Fibroblast of the aortic adventitia (primary cell): ENCODE results near the gene KCNIP1. TPM values are rescaled to one million over a fixed set of nuclear protein-coding genes. Genes with fewer than 3 reads are reported as not detected.
A peak's percentile ranks its signal among the peaks of the same experiment; 100 is the strongest.

ENCODE experiments used
- DNase-seq: peaks from one replicate; pipeline ENCODE4 v3.0.0-alpha.2; 2010; ENCODE audit warnings: low read depth
- H3K4me3 ChIP-seq: 2 replicates; pipeline ENCODE4 v1.5.1; 2011; ENCODE audit warnings: low read depth, mild to moderate bottlenecking, control low read depth, low read length, moderate library complexity
- total RNA-seq: library from RNA; depleted of rRNA; stranded (reverse); fragments of >200 nt; gene quantifications from 2 replicates; pipeline ENCODE4 v1.2.3, GENCODE V29; 2012; ENCODE audit warnings: low replicate concordance
- TF ChIP-seq, protein P1 (sequence below): IDR thresholded peaks from 2 replicates; pipeline ENCODE4 v1.5.1; 2011; ENCODE audit warnings: mild to moderate bottlenecking, low read length, control low read depth, inconsistent platforms; ENCODE audit not compliant: insufficient read depth

KCNIP1 gene
- total RNA-seq, 1 donor, result not detected

DNA sequence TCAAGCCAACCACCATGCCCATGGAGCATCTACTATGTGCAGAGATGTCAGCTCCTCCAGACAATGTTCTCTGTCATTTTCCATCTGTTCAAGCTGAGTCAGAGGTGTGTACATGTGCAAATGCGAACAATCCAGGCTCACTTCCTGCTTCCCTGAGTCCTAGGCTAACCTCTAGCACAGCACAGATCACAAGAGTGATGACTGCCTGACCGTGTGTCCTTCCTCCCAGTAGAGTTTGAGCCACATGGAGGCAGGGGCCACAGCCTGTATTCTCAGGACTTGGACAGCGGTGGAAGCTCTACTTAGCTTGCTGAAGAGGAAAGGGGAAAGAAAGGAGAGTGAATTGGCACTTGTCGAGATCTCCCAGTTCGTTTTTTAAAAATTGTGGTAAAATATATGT, 87.2 kb downstream of the KCNIP1 start:
- DNase-seq, result no peak
- H3K4me3 ChIP-seq, result no peak overlapping the region
- TF ChIP-seq, protein P1, sequence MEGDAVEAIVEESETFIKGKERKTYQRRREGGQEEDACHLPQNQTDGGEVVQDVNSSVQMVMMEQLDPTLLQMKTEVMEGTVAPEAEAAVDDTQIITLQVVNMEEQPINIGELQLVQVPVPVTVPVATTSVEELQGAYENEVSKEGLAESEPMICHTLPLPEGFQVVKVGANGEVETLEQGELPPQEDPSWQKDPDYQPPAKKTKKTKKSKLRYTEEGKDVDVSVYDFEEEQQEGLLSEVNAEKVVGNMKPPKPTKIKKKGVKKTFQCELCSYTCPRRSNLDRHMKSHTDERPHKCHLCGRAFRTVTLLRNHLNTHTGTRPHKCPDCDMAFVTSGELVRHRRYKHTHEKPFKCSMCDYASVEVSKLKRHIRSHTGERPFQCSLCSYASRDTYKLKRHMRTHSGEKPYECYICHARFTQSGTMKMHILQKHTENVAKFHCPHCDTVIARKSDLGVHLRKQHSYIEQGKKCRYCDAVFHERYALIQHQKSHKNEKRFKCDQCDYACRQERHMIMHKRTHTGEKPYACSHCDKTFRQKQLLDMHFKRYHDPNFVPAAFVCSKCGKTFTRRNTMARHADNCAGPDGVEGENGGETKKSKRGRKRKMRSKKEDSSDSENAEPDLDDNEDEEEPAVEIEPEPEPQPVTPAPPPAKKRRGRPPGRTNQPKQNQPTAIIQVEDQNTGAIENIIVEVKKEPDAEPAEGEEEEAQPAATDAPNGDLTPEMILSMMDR, result no peak

- no peak overlapping the region for H3K4me3 ChIP-seq
- no peak for DNase-seq
- TF ChIP-seq, protein P1, result no peak
Measured at GRCh38 chr5:170596482-170597044, 92.7 kb downstream of the KCNIP1 start.

GRCh38 chr5:170597109-170597751, 93.4 kb downstream of the KCNIP1 start:
- no peak overlapping the region for H3K4me3 ChIP-seq

DNA sequence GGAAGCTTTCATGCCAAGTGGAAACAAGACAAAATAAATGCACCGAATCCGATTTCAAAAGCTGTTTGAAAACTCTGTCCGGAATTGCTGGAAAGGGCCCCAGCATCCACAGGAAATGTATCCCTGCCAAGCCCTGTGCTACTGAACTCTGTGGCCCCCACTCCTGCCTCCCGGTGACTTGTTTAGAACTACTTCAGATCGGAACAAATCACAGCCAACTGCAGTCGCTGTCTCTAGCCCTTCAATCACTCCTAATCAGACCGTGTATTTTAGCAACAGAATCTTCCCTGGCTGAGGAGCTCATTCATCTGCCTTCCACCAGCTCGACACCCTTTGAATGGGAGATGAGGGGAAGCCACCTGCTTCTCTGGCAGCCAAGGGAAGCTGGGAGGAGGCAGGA, 94.1 kb downstream of the KCNIP1 start:
- peak; percentile 3 for DNase-seq
- TF ChIP-seq, protein P1, result no peak
- H3K4me3 ChIP-seq, result no peak overlapping the region

More at GRCh38 chr5:170597109-170597751, 93.4 kb downstream of the KCNIP1 start:
- peak; percentile 6 for DNase-seq
- TF ChIP-seq, protein P1, result no peak

- no peak for DNase-seq
- TF ChIP-seq, protein P1, result no peak
- no peak overlapping the region for H3K4me3 ChIP-seq
Measured at GRCh38 chr5:170599756-170600155, 95.9 kb downstream of the KCNIP1 start.

- TF ChIP-seq, protein P1, result no peak
- DNase-seq, result no peak
- H3K4me3 ChIP-seq, result no peak overlapping the region
Measured at GRCh38 chr5:170601619-170602018, 97.8 kb downstream of the KCNIP1 start.
